ENCODE measurements around the gene CORO2B. TPM values are rescaled to one million over a fixed set of nuclear protein-coding genes. Genes with fewer than 3 reads are reported as not detected.
A peak's percentile ranks its signal among the peaks of the same experiment; 100 is the strongest.

CORO2B gene
- total RNA-seq, 4 donors from 2014 or later: 1.3 to 3.3 (median 2.3) TPM

DNA sequence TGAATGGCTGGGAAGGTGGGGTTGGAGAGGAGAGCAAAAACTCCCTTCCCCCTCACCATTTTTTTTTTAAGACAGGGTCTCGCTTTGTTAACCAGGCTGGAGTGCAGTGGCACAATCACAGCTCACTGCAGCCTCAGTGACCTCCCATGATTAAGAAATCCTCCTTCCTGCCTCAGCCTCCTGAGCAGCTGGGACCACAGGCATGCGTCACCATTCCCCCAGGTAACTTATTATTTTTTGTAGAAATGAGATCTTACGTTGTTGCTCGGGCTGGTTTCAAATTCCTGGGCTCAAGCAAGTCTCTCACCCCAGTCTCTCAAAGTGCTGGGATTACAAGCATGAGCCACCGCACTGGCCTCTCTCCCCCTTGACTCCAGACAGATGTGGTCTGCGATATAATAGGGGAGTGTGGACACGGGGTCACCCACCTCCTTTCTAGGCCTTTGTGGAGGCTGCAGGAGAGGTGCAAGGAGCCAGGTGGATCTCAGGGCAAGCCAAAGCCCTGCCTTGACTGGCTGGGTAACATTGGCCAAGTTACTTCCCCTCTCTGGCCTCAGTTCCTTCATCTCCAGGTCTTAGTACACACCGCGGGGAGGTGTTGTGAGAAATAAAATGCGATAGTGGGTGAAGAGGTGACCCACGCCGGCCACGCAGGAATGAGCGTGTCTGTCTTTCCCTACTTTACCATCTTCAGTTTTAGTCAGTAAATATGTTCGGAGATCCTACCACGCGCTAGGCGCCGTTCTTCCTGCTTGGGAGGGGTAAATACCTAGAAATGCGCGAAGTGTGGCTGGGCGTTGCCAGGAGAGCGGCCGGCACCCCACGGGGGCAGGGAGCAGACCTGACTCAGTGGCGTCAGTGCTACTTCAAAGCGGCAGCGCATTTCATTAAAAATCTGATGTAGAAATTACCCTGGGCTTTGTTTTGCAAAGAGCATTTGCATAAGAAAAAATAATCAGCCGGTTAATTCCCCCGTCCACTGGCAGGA, 20.2 kb upstream of the CORO2B start:
- 36% methylated on average over 30 of the region's 30 CpGs for WGBS
- Histone ChIP-seq H3K9me3 (no peaks in the 10 kb centered on the region), H3K4me3 (peak overlapping the region; percentile 36), H3K27me3 (peaks cover 19% of the 10 kb centered on the region), H3K36me3 (no peaks in the 10 kb centered on the region), H3K27ac (no peak overlapping the region), H3K4me1 (peaks cover 13% of the 10 kb centered on the region)
- peak in 1 of 2 donors; percentile 51 for DNase-seq (ENCODE audit: low spot score in 2 of 2)
- TF ChIP-seq POLR2A (IDR thresholded peaks at IDR 0.05) (no peak), POLR2AphosphoS5 (IDR thresholded peaks at IDR 0.05) (no peak), EP300 (IDR thresholded peaks at IDR 0.05) (no peak)
- TF ChIP-seq, protein P1, sequence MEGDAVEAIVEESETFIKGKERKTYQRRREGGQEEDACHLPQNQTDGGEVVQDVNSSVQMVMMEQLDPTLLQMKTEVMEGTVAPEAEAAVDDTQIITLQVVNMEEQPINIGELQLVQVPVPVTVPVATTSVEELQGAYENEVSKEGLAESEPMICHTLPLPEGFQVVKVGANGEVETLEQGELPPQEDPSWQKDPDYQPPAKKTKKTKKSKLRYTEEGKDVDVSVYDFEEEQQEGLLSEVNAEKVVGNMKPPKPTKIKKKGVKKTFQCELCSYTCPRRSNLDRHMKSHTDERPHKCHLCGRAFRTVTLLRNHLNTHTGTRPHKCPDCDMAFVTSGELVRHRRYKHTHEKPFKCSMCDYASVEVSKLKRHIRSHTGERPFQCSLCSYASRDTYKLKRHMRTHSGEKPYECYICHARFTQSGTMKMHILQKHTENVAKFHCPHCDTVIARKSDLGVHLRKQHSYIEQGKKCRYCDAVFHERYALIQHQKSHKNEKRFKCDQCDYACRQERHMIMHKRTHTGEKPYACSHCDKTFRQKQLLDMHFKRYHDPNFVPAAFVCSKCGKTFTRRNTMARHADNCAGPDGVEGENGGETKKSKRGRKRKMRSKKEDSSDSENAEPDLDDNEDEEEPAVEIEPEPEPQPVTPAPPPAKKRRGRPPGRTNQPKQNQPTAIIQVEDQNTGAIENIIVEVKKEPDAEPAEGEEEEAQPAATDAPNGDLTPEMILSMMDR (IDR thresholded peaks at IDR 0.05): no peak

DNA sequence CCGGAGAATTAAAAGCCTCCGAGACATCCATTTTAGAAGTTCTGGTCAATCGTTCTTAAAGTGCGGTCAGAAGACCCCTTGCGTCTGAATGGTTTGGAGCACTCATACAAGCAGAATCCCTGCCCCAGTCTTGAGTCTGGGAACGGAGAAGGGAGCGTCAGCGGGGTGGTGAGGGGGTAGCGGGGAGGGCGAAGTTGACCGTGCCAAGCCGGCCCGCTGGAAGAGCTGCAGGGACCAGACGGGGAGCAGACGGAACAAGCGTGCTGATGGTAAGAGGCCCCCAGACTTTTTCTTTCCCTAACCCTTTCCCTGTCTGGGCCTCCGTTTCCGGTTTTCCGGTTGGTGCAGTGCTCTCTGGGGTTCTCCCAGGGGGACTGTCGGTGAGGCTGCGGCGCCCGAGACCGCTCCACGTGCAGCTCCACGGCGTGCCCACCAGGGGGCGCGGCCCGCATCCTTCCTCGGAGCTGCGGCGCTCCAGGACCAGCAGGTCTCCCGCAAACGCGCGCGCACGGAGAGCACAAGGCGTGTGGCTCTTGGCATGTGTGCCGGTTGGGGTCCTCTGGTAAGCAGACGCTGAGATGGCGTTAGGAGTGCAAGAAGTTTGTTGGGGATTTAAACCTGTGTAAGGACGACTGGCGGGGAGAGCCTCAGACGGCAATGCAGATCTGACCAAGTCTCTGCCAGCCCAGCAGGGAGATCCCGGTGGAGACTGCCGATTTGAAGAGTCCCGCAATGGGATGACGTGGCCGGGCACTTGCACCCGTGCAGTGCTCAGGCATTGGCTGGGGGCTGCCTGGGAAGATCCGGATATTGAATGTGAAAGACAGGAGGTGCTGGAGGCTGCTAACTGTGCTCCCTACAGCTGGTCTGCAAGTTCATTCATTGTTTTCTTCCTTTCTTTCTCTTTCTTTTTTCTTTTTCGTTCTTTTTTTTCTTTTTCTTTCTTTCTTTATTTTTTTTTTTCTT, 19.2 kb upstream of the CORO2B start:
- peaks cover 17% of the 10 kb centered on the region for H3K27me3 ChIP-seq
- peak overlapping the region; percentile 36 for H3K4me3 ChIP-seq
- TF ChIP-seq POLR2A (IDR thresholded peaks at IDR 0.05): no peak
- TF ChIP-seq, protein P1 (IDR thresholded peaks at IDR 0.05): peak; percentile 93 to 97
- H3K9me3 ChIP-seq: no peaks in the 10 kb centered on the region
- WGBS: 2% methylated on average over 21 of the region's 54 CpGs
- H3K27ac ChIP-seq: no peak overlapping the region
- H3K36me3 ChIP-seq: no peaks in the 10 kb centered on the region
- peak; percentile 83 to 89 for DNase-seq (ENCODE audit: low spot score in 2 of 2)
- peaks cover 13% of the 10 kb centered on the region for H3K4me1 ChIP-seq

DNA sequence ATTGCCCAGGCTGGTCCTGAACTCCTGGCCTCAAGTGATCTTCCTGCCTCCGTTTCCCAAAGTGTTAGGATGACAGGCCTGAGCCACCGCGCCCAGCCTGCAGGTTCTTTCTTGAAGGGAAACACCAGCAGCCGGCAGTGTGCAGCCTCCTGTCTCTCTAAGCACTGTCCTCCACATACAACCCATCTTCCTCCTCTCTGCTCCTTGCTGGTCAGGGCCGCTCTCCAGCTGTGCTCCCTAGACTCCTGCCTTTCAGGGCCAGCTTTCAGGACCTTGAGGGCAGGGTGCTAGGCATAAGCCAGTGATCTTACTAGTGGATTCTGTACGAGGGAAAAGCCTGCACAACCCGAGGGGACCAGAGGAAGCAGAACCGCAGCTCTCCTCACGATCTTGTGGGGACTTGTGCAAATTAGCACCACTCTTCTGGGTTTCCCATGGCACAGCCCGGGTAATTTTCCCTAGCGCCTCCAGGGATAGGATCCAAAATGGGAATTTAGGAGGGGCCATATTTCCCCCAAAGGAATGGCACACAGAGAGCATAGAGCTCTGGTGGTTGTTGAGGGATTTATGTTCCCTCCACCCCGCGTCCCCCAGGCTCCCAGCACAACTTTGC, 18.2 kb upstream of the CORO2B start:
- Histone ChIP-seq H3K4me3 (no peak overlapping the region), H3K36me3 (no peaks in the 10 kb centered on the region), H3K27me3 (peaks cover 12% of the 10 kb centered on the region), H3K4me1 (peaks cover 13% of the 10 kb centered on the region), H3K27ac (no peak overlapping the region), H3K9me3 (no peaks in the 10 kb centered on the region)
- TF ChIP-seq, protein P1 (IDR thresholded peaks at IDR 0.05): no peak
- TF ChIP-seq POLR2AphosphoS5 (IDR thresholded peaks at IDR 0.05): no peak
- TF ChIP-seq EP300 (IDR thresholded peaks at IDR 0.05): no peak
- no peak for TF ChIP-seq POLR2A (IDR thresholded peaks at IDR 0.05)
- DNase-seq (ENCODE audit: low spot score in 2 of 2): peak; percentile 50 to 53
- 76% methylated on average over 13 of the region's 13 CpGs for WGBS

DNA sequence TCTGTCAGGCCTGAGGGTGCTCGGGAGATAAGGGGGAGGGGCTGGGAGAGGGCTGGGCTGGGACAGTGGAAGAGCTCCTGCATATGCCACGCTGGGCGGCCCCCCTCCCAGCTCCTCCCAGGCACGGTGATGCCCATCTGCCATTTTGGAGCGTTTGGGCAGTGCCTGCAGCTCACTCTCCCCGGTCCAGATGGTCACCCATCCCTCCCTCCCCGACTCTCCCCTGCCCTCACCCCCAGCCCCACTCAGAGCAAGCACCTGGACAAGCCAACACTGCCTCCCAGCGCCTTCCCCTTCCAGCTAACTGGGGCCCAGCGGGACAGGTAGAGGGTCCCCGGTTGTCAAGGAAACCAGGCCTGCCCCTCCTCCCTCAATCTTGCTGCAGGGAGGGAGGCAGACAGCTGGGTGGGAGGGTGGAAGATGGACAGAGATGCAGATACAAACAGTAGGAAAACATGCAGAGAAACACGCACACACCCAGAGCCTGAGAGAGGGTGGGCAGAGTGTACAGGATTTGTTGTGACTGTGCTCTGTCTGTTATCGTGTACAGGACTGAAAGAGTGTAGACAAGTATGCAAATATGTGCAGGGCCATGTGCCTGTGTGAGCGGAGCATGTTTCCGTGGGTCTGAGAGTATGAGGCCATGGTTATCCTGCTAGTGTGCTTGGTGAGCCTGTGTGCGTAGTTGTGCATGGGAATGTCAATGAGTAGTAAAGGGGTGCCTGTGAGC, 17.5 kb upstream of the CORO2B start:
- peak in 1 of 2 donors; percentile 44 for DNase-seq (ENCODE audit: low spot score in 2 of 2)
- TF ChIP-seq EP300 (IDR thresholded peaks at IDR 0.05): no peak
- TF ChIP-seq POLR2A (IDR thresholded peaks at IDR 0.05): no peak
- TF ChIP-seq, protein P1 (IDR thresholded peaks at IDR 0.05): no peak
- TF ChIP-seq POLR2AphosphoS5 (IDR thresholded peaks at IDR 0.05): no peak
- Histone ChIP-seq H3K27ac (no peak overlapping the region), H3K4me1 (peaks cover 13% of the 10 kb centered on the region), H3K27me3 (peaks cover 12% of the 10 kb centered on the region), H3K36me3 (no peaks in the 10 kb centered on the region), H3K4me3 (no peak overlapping the region), H3K9me3 (no peaks in the 10 kb centered on the region)
- WGBS: 82% methylated on average over 15 of the region's 15 CpGs
